GM21825 (cell line): ENCODE measurements around the gene RRP12.

Source experiments
- ATAC-seq: cut with Tn5 transposase; IDR thresholded peaks from one replicate; pipeline ENCODE4 v1.9.1; 2021; ENCODE audit warnings: mild to moderate bottlenecking, moderate library complexity; ENCODE audit not compliant: unreplicated experiment

RRP12 gene

DNA sequence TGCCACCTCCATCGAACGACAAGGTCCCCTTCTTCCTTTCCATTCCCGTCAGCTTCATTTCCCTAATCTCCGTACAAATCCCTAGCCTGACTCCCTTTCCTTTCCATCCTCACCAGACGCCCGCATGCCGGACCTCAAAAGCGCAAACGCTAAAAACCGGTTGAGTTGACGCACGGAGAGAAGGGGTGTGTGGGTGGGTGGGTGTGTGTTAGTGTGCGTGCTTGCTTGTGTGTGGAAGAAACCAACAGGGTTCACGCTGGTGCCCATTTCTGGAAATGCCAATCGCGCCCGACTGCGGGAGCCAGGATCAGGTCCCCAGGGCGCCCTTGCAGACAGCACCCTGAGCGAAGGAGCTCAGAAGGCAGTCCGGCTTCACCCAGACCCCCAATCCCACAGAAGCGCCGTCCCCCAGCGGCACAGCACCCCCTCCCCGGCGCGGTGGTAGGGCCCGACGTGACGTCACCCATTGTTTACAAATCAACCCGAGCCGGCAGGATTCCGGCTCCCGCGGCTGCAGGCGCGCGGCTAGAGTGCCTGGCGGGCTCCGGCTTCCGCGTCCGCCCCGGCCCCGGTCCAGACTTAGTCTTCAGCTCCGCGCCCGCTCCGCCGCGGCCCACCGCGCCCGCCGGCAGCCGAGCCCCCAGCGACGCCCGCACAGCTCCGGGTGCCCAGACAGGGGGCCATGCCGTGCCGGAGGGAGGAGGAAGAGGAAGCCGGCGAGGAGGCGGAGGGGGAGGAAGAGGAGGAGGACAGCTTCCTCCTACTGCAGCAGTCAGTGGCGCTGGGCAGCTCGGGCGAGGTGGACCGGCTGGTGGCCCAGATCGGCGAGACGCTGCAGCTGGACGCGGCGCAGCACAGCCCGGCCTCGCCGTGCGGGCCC is 82.1 kb downstream of the RRP12 start, which contains the start of gene FRAT1:
TSS of gene FRAT1 (plus strand) at position 500 of the 880 bp plus-strand sequence. CDS start at position 683, 183 bp downstream.
- ATAC-seq: peak; percentile 61

DNA sequence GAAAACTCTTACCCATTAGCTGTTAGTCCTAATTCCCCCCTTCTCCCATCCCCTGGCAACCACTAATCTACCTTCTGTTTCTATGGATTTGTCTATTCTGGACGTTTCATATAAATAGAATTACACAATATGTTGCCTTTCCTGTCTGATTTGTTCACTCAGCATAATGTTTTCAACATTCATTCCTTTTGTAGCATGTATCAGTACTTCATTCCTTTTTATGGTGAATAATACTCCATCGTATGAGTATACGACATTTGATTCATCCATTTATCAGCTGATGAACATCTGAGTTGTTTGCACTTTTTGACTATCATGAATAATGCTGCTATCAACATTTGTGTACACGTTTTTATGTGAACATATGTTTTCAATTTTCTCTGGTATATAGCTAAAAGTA is 86.5 kb downstream of the RRP12 start:
- no peak for ATAC-seq

DNA sequence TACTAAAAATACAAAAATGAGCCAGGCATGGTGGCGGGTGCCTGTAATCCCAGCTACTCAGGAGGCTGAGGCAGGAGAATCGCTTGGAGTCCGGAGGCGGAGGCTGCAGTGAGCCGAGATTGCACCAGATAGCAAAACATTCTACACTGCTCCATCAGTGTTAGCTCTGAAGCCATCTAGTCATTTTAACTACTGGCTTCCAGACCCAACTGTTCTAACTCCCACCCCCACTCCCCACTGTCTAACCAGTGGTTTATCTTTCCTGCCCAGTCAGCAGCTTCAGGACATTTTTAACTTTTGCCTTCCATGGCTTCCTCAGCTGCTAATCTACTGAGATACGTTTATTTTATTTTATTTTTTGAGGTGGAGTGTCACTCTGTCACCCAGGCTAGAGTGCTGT is 88.2 kb downstream of the RRP12 start:
- ATAC-seq: no peak

DNA sequence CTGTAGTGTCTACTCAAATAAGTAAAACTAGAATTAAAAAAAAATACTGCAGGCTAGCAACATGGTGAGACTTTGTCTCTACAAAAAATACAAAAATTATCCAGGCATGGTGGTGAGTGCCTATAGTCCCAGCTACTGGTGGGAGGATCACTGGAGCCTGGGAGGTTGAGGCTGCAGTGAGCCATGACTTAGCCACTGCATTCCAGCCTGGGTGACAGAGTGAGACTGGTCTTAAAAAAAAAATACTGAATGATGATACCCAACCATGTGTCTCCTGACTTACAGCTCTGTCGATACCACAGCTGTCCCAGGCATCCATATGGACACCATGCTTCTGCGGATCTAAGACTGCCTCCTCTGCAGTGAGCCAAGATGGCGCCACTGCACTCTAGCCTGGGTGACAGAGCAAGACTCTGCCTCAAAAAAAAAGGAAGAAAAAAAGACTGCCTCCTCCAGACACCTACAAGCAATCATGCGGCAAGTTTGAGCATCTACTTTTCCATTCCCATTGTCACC is 90.0 kb downstream of the RRP12 start:
- no peak for ATAC-seq

DNA sequence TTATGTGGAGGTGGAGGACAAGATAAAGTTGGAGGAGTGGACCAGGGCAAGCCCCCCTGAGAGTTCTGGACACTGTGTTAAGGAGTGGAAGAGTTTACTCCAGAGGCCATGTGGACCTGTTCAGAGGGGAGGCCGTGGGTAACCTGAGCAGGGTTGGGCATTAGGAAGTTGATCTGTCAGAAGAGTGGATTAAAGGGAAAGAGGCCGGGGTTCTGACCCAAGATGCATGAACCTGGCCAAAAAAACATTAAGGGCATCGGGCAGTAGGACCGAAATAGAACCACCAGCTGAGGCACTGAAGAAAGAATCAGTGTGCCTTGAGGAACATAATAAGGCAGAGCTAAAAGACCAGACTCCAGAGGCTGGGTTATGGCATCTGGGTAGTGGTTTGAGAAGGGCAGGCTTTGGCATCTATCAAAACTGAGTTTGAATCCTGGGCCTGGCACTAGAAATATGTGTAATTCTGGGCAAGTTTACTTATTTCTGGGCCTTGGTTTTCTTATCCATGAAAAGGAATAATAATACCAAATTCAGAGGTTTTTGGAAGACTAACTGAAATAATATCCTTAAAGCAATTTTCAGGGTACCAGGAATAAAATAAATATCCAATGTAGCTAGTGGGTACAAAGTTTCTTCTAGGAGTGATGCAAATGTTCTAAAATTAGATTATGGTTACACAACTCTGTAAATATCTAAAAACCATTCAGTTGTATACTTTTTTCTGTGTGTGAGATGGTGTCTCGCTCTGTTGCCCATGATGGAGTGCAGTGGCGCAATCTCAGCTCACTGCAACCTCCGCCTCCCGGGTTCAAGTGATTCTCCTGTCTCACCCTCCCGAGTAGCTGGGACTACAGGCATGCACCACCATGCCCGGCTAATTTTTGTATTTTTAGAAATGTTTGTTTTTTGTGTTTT is 93.0 kb downstream of the RRP12 start:
- no peak for ATAC-seq

DNA sequence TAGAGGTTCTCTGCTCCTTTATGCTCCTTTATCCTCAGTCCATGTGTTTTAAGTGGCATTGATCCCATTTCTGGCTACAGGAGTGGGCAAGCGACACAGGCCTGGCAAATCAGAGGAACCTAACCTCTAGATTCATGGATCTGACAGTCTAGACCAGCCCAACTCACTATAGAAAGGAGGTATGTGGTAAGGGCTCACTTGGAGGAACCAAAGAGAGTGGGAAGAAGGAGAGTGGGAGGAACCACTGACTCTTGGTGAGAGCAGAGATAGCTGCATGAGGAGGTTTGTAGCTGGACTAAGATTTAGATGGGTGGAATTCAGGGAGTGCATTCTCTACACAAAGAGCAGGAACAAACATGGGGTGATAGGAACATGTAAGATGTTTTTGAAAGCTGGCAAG is 93.7 kb downstream of the RRP12 start:
- ATAC-seq: no peak
